HG02763 (cell line): ENCODE data around the gene GSK3B.
A peak's percentile ranks its signal among the peaks of the same experiment; 100 is the strongest.

Source experiments
- ATAC-seq: cut with Tn5 transposase; IDR thresholded peaks from one replicate; pipeline ENCODE4 v1.9.1; 2021; ENCODE audit warnings: mild to moderate bottlenecking, moderate library complexity; ENCODE audit not compliant: unreplicated experiment

GSK3B gene

DNA sequence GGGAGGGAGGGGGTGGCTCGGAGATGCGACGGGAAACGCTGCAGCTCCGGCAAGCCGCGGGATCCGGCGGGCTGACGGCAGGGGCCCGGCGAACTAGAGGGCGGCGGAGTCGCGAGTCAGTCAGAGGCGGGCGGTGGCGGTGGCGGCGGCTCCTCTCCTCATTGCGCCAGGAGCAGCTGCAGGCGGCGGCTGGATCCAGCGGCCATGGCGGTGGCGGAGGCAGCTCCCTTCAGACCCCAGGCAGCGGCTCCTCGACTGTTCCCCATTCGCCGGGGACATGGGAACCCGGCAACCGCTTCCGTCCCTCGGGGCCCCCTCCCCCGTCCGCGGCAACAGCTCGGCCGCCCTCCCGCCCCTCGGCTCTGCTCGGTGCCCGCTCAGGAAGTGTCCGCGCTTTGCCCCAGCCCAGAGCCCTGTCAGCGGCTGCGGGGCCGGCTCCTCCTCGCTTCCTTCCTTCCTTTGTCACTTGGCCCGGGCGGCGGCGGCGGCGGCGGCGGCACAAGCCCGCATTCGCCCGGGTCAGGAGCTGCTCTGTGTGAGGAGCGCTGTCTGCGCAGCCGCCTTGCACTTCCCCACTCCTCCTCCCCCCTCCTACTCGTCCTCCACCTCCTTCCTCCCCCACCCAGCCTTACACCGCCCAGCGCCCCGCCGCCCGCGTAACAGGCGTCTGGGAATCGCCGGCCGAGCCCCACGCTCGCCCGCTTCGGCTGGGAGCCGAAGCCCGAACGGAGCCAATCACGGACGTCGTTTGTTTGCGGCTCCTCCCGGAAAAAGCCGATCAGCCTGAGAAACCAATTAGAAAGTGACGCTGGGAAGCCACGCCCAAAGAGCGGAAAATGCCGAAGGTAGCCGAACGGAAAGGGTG is at the start of gene GSK3B:
TSS of gene GSK3B (minus strand) at position 537 of the 865 bp plus-strand sequence. CDS start 1,013 bp downstream, outside the sequence.
- peak; percentile 35 for ATAC-seq

DNA sequence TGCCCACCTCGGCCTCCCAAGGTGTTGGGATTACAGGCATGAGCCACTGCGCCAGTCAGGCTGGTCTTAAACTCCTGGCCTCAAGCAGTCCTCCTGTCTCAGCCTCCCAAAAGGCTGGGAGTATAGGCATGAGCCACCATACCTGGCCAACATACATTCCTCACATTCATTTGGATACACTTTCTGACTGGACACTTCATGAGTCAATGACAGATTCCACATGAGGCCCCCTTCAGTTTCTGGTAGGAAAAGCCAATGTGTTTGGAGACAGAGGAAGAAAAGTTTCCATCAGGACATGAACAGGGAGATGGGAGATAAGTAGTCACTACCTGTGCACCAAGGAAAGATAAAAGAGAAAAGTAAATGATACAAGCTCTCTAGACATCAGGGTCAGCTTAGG is 49.4 kb upstream of the GSK3B start:
- ATAC-seq: no peak

DNA sequence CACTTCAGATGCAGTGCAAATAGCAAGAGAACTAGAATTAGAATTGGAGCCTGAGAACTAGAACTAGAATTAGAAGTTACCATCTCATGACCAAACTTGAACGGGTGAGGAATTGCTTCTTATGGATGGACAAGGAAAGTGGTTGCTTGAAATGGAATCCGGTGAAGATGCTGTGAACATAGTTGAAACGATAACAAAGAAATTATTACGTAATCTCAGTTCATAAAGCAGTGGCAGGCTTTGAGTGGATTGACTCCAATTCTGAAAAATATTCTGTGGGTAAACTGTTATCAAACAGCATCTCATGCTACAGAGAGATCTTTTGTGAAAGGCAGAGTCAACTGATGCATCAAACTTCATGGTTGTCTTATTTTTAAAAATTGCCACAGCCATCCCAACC is 48.0 kb upstream of the GSK3B start:
- no peak for ATAC-seq

DNA sequence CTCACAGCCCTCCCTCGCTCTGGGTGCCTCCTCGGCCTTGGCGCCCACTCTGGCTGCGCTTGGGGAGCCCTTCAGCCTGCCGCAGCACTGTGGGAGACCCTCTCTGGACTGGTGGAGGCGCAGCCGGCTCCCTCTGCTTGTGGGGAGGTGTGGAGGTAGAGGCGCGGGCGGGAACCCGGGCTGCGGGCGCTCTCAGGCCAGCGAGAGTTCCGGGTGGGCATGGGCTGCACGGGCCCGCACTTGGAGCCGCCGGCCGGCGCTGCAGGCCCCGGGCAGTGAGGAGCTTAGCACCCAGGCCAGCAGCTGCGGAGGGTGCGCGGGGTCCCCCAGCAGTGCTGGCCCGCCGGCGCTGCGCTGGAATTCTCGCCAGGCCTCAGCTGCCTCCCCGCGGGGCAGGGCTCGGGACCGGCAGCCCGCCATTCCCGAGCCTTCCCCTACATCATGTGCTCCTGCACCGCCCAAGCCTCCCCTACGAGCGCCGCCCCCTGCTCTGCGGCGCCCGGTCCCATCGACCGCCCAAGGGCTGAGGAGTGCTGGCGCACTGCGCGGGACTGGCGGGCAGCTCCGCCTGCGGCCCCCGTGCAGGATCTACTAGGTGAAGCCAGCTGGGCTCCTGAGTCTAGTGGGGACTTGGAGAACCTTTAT is 46.0 kb upstream of the GSK3B start:
- no peak for ATAC-seq

GRCh38 chr3:120139140-120139539 is 44.9 kb upstream of the GSK3B start:
- ATAC-seq: no peak

DNA sequence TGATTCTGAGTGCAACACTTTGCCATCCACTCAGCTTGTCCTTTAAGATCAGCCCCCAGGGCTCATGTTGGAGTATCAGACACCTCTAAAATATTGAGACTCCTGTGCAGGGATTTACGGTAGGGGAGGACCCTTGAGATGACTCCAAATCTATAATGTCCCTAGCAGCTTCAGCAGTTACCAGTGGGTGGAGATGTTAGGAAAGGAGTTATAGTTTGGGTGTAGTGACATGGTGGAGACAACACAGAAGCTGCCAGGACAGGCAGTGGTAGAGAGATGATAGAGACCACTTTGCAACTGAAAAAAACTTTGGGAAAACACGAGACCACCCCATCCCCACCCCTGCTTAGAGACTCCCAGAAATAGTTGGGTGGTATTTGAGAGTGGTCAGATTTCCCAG is 43.3 kb upstream of the GSK3B start:
- ATAC-seq: no peak

DNA sequence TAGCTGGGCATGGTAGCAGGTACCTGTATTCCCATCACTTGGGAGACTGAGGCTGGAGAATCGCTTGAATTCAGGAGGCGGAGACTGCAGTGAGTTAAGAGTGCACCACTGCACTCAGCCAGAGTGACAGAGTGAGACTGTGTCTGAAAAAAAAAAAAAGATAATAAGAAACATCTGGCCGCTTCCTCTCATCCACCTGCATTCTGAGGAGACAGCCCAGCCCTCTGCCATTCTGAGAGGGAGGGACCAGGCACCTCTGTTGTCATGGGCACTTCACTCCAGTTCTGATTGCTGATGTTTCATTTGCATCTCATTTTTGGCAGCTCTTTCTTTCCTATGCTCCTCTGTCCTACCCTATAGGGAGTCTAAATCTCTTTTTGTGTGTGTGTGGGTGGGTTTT is 36.4 kb upstream of the GSK3B start:
- ATAC-seq: no peak

DNA sequence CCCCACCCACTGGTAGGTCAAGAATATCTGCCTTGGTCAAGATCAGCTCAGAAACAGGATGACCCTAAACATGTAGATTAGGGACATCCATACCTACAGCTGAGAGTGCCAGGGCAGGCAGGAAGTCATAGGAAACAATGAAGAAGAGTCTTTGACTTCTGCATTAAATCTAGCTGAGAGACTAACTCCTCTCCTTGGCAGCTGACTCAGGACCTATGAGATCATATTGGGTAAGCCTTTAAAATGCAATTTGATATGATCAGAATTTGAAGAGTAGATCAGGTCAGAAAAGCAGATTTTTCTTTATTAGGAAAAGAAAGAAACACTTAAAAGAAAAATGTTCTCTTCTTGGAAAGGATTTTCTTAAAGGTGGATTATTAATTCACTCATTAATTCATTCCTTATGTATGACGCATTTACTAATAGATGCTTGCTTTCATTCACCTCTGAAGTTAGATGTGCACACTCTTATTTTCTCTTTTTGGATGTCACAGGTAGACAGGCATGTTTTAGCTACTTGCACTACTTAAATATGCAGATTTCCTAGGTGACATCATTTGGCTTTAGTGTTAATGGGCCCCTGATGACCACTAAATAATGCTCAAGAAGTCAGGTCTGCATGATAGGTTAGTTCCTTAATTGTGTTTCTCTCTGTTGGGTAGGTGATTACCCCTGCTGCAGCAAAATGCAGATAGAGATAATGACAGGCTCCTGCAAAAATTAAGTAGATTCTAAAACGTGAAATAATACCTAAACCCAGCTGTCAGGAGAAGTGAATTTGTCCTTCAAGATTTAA is 35.7 kb upstream of the GSK3B start:
- no peak for ATAC-seq

GRCh38 chr3:120129051-120129450 is 34.8 kb upstream of the GSK3B start:
- no peak for ATAC-seq

DNA sequence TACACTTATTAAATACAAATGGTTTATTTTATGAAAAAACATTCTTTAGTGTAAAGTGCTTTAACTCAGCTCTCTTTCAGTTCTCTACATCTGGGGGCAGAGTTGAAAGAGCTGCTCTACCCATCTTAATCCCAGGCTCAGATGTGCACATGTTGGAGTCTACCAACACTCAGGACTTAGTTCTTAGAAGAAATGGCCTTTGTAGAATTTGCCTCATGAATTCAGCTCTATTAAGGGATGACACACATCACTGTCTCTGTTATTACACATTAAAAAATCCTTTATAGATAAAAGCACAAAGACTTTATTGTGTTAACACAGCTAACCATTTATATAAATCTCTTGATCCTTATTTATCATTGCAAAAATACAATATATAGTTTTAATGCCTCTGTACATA is 31.7 kb upstream of the GSK3B start:
- no peak for ATAC-seq

DNA sequence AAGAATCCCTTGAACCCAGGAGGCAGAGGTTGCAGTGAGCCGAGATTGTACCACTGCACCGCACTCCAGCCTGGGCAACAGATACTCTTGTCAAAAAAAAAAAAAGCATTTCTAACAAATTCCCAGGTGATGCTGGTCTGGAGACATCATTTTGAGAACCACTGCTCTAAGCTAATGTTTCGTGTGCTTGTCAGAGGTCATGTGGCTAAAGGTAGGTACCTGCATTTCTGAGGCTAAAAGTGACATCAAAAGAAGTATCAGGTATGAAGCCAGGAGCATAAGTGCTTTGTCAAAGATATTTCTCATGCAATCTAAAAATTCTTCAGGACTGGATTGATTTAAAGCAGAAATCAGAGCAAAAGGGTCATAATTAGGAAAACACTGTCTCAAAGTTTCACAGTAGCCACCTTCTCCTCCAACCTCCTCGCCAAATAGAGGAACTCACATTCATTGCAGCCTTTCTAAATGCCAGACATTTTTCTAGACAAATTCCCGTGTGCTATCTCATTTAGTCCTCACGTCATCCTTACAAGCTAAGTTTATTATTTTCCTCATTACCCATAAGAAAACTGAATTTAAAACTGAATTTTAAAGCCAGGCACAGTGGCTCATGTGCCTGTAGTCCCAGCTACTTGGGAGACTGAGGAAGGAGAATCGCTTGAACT is 25.7 kb upstream of the GSK3B start:
- ATAC-seq: no peak

- ATAC-seq: no peak
Observed at GRCh38 chr3:120114981-120115380, 20.7 kb upstream of the GSK3B start.

- ATAC-seq: no peak
Observed at GRCh38 chr3:120114376-120114775, 20.1 kb upstream of the GSK3B start.

DNA sequence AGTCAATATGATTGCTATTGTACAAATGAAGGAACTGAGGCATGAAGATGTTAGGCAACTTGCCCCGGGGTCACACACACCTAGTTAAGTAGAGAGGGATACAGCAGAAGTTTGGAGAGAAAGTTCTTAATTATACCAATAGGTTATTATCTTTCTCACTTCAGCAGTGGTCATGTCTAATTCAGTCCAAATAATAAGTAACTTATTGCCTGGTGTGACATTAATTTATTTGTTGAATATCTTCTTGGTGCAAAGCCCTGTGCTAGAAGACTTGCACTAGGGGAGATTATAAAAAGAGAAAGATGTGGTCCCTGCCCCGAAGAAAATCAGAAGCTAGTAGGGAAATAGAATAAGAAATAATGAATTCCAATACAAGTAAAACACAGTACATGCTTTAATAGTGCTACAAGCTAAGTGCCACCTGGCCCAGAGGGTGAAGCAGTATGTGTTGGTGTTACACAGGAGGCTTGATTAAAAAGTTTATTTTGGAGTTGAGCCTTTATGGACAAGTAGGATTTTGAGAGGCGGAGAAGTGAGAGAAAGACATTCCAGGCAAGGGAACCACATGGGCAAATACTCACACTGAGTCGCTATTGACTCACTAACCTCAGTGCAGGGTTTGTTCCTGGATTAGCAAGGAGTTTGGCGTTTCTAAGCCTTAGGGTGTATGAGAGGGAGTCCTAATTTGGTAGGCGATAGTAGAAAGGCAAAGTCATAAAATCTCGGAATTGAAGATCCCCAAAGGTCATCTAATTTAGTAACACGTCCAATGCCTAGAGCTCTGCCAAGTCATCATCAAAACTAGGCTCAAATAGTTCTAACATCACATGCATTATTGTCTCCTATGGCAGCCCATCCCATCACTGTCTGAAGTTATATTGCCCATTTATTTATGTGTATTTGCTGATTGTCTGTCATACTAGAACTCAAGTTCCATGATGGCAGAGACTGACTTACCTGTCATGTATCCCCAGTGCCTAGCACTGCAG is 19.2 kb upstream of the GSK3B start:
- ATAC-seq: no peak

GRCh38 chr3:120111898-120112297 is 17.7 kb upstream of the GSK3B start:
- ATAC-seq: no peak

- no peak for ATAC-seq
Observed at GRCh38 chr3:120103276-120103675, 9.0 kb upstream of the GSK3B start.

DNA sequence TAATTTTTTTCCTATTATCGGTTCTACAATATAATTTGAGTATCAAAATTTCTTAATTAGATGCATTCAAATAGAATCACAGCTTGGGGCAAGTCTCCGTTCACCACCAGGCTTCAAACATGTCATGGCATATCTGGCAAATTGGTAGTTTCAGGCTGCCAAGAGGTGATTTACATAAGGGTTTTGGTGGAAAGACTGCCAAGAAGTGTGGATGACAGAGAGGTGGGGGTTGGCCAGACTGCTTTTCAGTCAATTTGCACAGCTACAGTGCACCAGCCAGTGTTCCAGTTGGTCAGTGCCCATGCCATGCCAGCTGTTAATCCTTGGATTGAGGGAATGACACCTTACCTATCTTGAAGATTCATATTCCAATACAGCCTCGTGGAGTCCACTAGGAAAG is 8.4 kb upstream of the GSK3B start:
- no peak for ATAC-seq

DNA sequence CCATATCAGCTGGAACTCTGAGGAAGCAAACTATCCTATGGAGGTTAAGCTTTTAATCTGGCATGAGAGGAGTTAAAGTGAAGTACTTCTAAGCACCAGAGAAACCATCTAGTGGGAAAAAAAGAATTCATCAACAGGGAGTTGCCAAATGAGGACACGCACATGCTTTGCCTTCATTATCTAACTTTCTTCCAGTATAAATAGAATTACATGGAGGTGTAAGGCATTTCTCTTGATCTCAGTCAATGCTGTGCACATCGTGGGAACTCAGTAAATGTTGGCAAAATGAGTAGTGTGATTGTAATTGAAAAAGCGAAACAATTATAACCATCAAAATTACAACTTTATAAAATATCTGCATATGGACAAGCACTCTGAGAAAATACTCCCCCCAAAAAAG is 8.0 kb upstream of the GSK3B start:
- ATAC-seq: no peak

DNA sequence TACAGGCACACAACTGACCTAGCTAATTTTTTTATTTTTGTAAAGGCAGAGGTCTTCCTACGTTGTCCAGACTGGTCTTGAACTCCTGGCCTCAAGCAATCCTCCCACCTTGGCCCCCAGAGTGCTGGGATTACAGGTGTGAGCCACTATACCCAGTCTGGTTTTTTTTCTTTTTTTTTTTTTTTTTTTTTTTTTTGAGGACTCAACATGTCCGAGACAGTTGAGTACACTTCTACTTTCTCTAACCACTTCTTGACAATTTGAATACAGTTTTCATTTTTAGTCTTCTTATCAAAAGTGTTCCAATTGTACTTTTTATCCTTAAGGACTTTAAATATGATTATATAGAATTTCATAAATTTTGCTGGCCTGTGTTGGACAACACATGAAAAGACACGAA is 7.4 kb upstream of the GSK3B start:
- no peak for ATAC-seq

GRCh38 chr3:120100711-120101110 is 6.5 kb upstream of the GSK3B start:
- no peak for ATAC-seq
